NCI-H2196 (cell line): ENCODE measurements around the gene VIPAS39.

Experiments used
- DNase-seq: peaks from one replicate; lab custom pipeline; 2025; ENCODE audit not compliant: unreplicated experiment; lab: John Stamatoyannopoulos, UW

Gene VIPAS39

GRCh38 chr14:77406718-77407117 lies 50.7 kb downstream of the VIPAS39 start:
- no peak for DNase-seq

- DNase-seq: no peak
Measured at GRCh38 chr14:77406086-77406485, 51.3 kb downstream of the VIPAS39 start.

GRCh38 chr14:77403768-77404167 lies 53.6 kb downstream of the VIPAS39 start:
- no peak for DNase-seq

GRCh38 chr14:77400216-77400615 lies 57.2 kb downstream of the VIPAS39 start:
- DNase-seq: no peak

- DNase-seq: no peak
Measured at GRCh38 chr14:77390188-77390587, 67.2 kb downstream of the VIPAS39 start.

- no peak for DNase-seq
Measured at GRCh38 chr14:77378701-77379100, 78.7 kb downstream of the VIPAS39 start.

GRCh38 chr14:77377502-77377844 lies 79.9 kb downstream of the VIPAS39 start:
- no peak for DNase-seq

GRCh38 chr14:77376771-77377501 lies 80.5 kb downstream of the VIPAS39 start, which contains the start of the genes SAMD15 and TMED8:
Gene SAMD15, plus strand, starts transcription at chr14:77377379. Its CDS starts 40 bp downstream, at chr14:77377419.
Gene TMED8, minus strand, starts transcription at chr14:77377094. Its CDS starts 41 bp downstream, at chr14:77377053.
- DNase-seq: peak; percentile 85
